GM18861 (cell line): ENCODE measurements around the gene PLXNB2.

Experiments
- ATAC-seq: cut with Tn5 transposase; IDR thresholded peaks from one replicate; pipeline ENCODE4 v1.9.1; 2021; ENCODE audit not compliant: unreplicated experiment

Gene PLXNB2

DNA sequence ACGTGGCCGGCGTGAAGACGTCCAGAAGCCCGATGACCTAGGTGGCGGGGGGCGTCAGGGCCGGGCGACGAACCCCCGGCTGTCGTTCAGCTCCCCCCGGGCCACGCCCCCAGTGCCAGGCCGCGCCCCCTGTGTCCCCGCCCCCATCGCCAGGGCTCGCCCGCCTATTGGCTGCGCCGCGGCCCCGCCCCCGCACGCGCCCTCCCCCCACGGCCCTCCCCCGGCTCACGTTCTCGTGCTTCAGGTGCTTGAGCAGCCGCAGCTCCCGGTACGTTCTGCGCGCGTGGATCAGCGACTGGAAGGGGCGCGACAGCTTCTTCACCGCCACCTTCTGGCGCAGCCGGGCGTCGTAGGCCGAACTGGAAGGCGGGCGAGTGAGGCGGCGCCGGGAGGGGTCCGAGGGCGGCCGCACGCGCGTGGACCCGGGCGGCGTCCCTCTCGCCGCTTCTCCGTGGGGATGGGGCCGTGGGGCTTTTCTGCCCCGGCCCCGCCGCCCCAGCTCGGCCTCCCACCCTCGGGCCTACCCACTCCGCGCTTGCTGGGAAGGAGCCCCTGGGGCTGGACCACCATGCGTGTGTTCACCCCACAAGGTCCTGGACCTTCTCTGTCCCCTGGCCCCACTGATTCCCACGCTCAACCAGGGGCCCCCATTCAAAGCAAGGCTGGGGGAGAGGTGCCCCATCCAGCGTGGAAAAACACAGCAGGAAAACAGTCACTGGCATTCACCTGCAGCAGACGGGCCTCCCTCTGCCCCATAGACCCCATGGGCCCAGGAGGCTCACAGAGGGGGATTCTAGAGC is 39.7 kb downstream of the PLXNB2 start:
- no peak for ATAC-seq

DNA sequence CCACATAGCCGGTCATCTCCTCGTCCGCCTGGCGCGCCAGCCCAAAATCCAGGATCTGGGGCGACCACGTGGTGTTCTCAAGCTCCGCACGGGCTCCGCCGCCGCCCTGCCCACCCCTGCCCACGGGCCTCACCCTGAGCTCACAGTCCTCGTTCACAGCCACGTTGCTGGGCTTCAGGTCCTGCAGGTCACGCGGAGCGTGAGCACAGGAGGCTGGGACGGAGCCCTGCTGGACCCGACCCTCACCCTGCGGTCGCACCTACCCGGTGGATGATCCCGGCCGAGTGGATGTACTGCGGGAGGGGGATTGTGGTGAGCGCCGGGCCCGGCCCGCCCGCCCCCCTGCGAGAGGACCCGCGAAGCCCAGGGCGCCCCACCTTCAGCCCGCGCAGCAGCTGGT is 40.5 kb downstream of the PLXNB2 start:
- no peak for ATAC-seq

DNA sequence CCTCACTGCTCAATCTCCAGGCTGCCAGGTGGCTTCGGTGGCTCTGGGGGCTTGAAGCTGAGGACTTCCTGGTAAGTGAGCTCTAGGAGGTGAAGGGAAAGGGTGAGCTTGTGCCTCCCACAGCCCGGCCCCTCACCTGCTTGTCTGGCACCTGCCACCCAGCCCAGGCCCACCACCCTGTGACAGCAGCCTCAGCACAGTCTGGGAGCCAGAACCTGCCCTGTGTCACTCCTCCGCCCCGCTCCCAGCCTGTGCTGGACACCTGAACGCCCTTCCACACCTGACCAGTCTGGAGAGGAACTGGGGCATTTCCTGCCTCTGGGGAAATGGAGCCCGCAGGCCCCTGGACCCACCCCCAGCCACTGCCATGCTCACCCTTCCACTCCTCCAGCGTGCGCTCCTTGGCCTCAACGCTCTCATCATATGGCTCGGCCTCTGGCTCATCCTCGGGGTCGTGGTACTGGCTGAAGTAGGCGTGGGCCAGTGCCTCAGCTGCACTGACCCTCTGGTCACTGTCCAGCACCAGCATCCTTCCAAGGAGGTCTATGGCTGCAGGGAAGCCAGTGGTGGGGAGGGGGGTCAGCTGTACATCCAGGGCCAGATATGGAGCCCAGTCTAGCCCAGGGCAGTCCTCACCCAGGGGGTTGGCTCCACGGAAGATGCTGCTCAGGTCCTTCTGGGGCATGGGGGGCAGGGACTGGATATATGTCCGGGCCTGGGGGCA is 42.3 kb downstream of the PLXNB2 start:
- ATAC-seq, result no peak

DNA sequence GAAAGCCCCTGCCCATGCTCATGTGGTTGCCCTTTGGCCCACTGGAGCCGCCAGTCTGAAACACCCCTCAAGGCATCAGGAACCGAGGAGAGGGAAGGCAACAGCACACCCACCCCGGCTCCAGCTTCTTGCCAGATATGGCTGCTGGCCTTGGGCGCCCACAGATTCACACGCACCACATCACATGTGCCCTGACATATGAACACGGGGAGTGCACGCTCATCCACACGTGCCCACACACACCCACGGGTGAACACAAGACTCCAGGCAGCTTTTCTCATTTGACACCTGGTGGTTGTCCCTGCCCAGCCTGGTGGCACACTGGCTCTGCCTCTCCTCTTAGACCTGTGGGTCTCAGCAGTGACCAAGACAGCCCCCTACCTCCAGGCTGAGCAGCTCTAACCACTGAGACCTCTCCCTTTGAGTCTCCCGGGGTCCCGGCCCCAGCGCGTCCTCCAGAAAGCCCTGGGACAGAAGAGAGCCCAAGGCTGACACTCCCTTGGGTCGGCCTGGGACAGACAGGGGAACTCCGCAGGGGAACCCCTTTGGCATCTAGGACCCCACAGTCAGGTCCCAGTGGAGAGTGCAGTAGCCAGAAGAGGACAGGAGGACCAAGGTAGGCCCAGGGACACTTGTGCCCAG is 43.2 kb downstream of the PLXNB2 start:
- ATAC-seq, result no peak

DNA sequence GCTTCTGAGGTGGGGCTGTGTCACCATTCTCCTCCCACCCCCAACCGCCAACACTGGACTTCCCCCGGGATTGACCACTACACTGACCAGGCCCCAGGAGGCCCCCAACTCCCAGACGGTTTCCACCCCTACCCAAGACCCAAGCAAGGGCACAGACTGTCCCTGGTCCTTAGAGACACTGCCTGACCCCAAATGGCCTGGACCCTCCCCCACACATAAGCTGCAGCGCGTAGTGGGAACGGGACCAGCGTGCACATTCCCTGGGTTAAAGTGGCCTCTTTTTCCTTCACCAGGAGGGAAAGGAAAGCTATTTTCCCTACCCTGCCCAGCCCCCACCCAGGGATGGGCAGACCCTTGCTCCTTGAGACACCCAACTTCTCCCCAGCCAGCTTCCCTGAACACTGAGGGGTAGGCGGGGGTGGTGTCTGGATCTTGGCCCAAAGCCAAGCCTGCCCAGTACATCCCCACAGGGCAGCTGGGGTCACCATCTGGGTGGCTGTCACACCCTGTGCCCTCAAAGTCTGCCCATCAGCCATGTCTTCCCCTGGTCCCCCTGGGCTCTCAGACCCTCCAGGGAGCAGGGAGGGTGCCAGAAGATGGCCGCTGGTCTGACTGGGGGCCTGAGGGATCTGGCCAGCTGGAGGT is 44.4 kb downstream of the PLXNB2 start:
- ATAC-seq, result no peak

- no peak for ATAC-seq
These were observed 45.0 kb downstream of the PLXNB2 start for GRCh38 chr22:50262460-50262911.

DNA sequence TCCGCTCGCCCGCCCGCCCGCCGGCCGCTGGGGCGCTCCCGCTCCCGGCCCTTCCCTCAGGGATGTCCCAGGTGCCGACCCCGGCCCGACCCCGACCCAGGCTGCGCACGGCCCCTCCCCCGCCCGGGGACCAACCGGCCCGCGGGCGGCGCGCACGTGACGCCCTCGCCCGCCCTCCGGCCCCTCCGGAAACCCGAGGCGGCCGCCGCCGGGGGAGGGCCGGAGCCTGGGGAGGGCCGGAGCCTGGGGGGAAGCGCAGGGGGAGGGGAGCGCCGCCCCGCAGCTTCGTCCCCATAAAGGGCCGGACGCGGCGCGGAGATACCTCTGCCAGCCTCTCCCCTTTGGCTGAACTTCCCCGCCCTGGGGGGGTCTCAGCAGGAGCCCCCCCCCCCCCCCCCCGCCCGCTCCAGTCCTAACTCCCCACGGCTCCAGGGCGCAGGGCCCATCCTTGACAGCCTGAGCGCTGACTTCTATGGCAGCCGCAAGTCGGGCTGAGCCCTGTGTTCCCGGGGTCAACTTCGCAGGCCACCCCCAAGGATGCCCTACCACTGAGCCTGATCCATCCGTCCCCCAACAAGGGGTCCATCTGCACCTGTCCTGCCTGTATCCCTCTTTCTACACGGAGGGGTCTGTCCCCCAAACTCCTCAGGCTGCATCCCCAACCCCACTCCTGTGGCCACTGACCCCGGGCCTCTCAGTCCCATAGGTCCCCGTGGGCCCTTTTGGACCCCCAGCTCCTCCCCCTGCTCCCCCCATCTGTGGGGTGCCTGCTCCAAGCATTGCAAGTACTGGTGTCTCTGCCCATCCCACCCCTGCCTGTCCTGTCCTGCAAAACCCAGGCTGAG is 45.6 kb downstream of the PLXNB2 start, which contains the start of gene MAPK12:
Gene MAPK12 (minus strand): TSS at position 69 of the 845 bp plus-strand sequence. CDS start 174 bp downstream, outside the sequence.
- ATAC-seq, result no peak

DNA sequence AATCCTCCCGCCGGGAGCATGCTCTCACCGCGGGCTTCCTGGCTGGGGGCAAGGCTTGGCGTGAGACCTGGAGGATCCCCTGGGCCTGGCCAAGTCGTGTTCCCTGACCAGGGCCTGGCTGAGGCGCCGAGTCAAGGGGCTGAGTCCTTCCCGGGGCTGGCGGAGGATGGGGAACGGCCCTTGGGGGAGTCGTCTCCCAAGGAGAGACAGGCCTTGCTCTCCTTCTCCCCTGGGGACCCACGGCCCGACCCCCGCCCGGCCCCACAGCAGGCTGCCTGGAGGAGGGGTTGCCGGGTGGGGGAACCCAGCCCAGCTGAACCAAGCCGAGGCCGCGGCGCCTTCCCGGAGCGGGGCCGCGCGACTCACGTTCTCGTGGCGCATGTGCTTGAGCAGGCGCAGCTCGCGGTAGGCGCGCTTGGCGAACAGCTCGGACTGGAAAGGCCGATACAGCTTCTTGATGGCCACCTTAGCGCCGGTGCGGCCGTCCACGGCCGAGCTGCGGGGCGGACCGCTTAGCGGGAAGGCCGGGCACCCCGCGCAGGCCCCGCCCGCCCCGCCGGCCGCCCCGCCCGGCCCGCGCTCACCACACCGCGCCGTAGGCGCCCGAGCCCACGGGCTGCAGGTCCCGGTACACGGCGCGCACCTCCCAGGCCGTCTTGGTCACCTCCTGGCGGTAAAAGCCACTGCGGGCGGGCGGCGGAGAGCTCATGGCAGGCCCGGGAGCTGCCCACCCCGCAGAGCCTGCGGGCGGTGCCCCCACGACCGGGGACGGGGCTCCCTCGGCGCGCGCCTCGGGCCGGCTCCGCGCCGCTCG is 46.4 kb downstream of the PLXNB2 start:
- ATAC-seq, result no peak

DNA sequence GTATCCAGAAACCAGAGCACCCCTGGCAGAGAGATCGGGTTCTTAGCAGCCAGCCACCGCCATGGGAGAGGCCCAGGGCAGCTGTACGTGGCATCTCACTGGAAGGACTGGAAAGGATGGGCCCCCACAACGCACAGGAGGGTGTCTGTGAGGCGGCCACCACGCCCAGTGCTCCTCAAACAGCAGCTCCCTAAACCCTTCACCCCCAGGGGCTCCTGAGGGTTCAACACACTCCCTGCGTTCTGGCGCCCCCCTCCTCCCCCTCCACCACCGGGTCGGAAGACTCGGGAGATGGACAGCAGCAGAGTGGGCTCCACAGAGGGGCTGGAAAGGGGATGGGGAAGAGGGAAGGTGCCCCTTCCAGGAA is 47.0 kb downstream of the PLXNB2 start:
- no peak for ATAC-seq

DNA sequence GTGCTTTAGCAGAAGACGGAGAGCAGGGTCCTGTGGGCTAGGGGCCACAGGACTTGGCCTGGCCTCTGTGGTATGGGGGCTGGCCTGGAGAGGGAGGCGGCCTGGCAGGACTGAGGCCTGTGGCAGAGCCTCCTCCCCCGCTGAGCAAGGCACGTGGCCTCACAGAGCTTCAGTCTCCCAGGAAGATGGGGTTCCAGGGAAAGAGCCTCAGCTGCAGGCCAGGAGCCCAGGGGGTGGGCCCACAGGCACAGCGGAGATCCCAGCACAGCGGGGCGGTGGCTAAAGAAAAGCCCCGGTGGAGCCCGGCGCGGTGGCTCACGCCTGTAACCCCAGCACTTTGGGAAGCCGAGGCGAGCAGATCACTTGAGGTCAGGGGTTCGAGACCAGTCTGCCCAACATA is 48.1 kb downstream of the PLXNB2 start:
- no peak for ATAC-seq

- ATAC-seq, result no peak
These were observed 48.8 kb downstream of the PLXNB2 start for GRCh38 chr22:50258361-50259292.

- no peak for ATAC-seq
These were observed 49.7 kb downstream of the PLXNB2 start for GRCh38 chr22:50257451-50258360.

DNA sequence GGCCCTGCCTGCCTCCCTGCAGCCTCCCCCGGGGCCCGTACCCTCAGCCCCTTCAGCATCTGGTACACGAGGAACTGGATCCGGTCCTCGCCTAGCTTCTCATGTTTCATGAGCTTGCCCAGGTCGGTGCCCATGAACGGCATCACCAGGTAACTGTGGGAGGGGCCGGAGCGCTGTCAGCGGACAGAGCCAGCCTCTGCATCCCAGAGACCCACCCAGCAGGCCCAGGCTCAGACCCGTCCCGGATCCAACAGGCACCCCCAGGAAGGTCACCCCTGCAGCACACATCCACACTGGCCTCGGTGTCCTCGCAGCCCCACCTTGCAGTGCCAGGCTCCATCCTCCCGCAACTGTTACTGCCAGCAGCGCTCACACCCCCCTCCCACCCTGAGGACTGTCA is 50.4 kb downstream of the PLXNB2 start:
- no peak for ATAC-seq

DNA sequence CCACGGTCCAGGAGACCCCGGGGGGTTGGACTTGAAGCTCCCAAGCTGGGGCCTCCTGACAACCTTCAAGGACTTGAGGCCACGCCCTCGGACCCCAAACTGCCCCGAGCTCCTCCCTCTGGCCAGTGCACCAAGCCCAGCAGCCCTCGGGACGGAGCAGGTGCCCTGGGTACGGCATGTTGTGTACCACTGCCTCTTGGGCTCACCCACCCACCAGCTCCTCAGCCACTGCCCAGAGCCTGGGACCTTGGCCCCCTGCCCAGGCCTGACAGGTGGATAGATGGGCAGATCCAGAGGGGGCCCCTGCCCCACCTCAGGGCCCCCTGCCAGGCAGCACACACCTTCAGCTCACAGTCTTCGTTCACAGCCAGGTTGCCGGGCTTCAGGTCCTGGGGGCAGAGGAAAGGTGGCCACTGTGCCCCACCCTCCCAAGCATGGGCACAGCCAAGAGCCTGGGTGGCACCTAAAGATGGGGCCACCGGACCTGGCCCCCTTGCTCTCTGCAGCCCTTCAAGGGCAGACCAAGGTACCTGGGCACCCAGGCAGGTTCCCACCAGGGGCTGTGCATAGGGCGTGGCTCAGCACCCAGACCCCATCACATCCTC is 51.1 kb downstream of the PLXNB2 start:
- no peak for ATAC-seq

DNA sequence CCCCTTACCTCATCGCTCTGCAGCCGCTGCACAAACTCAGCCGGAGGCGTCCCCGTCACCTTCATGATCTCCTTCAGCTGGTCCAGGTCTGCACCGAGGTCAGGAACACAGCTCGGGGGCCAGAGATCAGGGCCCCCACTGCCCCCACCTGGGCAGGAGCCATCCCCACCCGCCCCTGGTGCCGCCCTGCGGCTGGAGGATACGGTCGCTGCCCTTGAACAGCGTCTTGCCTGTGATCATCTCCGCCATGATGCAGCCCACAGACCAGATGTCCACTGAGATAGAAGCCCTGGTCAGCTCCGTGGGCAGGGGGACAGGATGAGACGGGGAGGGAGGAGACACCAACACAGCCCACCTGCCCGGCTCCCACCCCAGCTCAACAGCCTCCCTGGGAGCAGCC is 51.8 kb downstream of the PLXNB2 start:
- ATAC-seq, result no peak

GRCh38 chr22:50255099-50255498 is 52.3 kb downstream of the PLXNB2 start:
- ATAC-seq, result no peak

DNA sequence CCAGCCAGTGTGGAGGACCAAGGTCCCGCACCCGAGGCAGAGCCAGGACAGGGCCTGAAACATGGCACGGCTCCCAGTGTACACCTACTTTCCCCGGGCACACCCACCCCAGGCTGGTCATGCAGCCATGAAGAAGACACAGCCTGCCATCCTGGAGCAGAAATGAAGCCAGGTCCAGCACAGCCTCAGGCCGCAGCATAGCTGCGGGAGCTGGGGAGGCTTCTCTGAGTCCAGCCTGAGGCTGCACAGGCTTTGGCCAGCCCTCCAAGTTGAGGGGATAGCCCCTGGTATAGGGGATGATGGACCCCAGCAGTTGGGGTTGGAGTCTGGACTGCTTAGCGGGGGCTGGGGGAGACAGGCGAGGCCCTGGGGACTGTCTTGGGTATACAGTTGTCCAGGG is 53.5 kb downstream of the PLXNB2 start:
- ATAC-seq, result no peak
